ENCODE measurements around the gene PRKCE. TPM values are rescaled to one million over a fixed set of nuclear protein-coding genes. Genes with fewer than 3 reads are reported as not detected.

The PRKCE gene
- total RNA-seq, 2 donors from 2014 or later, result 7.2 to 25.4 TPM

- H3K4me1 ChIP-seq (replicated peaks), result no peaks in the 10 kb centered on the region
- H3K27ac ChIP-seq, result no peak overlapping the region
- DNase-seq (ENCODE audit: low spot score), result no peak
- H3K4me3 ChIP-seq, result no peak overlapping the region
- H3K9me3 ChIP-seq, result no peaks in the 10 kb centered on the region
- no peaks in the 10 kb centered on the region for H3K27me3 ChIP-seq (replicated peaks; ENCODE audit: insufficient read depth)
- intact Hi-C loops (cut with DNase I), result loop anchor here (5.0 kb wide), 1 partner anchor 48 kb away; the partner anchor contains the start of gene PRKCE
- no peaks in the 10 kb centered on the region for H3K36me3 ChIP-seq
- TF ChIP-seq POLR2A (IDR thresholded peaks at IDR 0.05), result no peak
- TF ChIP-seq POLR2AphosphoS5 (IDR thresholded peaks at IDR 0.05), result no peak
- no peak for TF ChIP-seq CTCF (IDR thresholded peaks at IDR 0.05)
- WGBS, result 87% methylated on average over 10 of the region's 10 CpGs
These were observed 49.0 kb downstream of the PRKCE start for GRCh38 chr2:45700407-45701013.

GRCh38 chr2:45705233-45705632, 53.8 kb downstream of the PRKCE start:
- H3K4me1 ChIP-seq (replicated peaks), result no peaks in the 10 kb centered on the region
- 64% methylated on average over 5 of the region's 5 CpGs for WGBS
- DNase-seq (ENCODE audit: low spot score), result no peak
- no peaks in the 10 kb centered on the region for H3K36me3 ChIP-seq
- H3K4me3 ChIP-seq, result no peak overlapping the region
- intact Hi-C loops (cut with DNase I), result no loop called here
- H3K27ac ChIP-seq, result no peak overlapping the region
- TF ChIP-seq POLR2AphosphoS5 (IDR thresholded peaks at IDR 0.05) (no peak), CTCF (IDR thresholded peaks at IDR 0.05) (no peak), POLR2A (IDR thresholded peaks at IDR 0.05) (no peak)
- H3K27me3 ChIP-seq (replicated peaks; ENCODE audit: insufficient read depth), result no peaks in the 10 kb centered on the region
- no peaks in the 10 kb centered on the region for H3K9me3 ChIP-seq

GRCh38 chr2:45706033-45706432, 54.6 kb downstream of the PRKCE start:
- Histone ChIP-seq H3K36me3 (no peaks in the 10 kb centered on the region), H3K4me3 (no peak overlapping the region), H3K4me1 (replicated peaks) (no peaks in the 10 kb centered on the region), H3K27ac (no peak overlapping the region), H3K27me3 (replicated peaks; ENCODE audit: insufficient read depth) (no peaks in the 10 kb centered on the region), H3K9me3 (no peaks in the 10 kb centered on the region)
- TF ChIP-seq POLR2AphosphoS5 (IDR thresholded peaks at IDR 0.05), result no peak
- TF ChIP-seq POLR2A (IDR thresholded peaks at IDR 0.05), result no peak
- no peak for TF ChIP-seq CTCF (IDR thresholded peaks at IDR 0.05)
- intact Hi-C loops (cut with DNase I), result no loop called here
- no peak for DNase-seq (ENCODE audit: low spot score)

GRCh38 chr2:45707006-45707405, 55.5 kb downstream of the PRKCE start:
- TF ChIP-seq POLR2AphosphoS5 (IDR thresholded peaks at IDR 0.05), result no peak
- TF ChIP-seq CTCF (IDR thresholded peaks at IDR 0.05), result no peak
- no peak for TF ChIP-seq POLR2A (IDR thresholded peaks at IDR 0.05)
- intact Hi-C loops (cut with DNase I), result no loop called here
- Histone ChIP-seq H3K4me1 (replicated peaks) (no peaks in the 10 kb centered on the region), H3K36me3 (no peaks in the 10 kb centered on the region), H3K4me3 (no peak overlapping the region), H3K27me3 (replicated peaks; ENCODE audit: insufficient read depth) (no peaks in the 10 kb centered on the region), H3K9me3 (no peaks in the 10 kb centered on the region), H3K27ac (no peak overlapping the region)
- DNase-seq (ENCODE audit: low spot score), result no peak
- 94% methylated on average over 3 of the region's 3 CpGs for WGBS

- intact Hi-C loops (cut with DNase I), result no loop called here
- DNase-seq (ENCODE audit: low spot score), result no peak
- TF ChIP-seq CTCF (IDR thresholded peaks at IDR 0.05) (no peak), POLR2AphosphoS5 (IDR thresholded peaks at IDR 0.05) (no peak), POLR2A (IDR thresholded peaks at IDR 0.05) (no peak)
These were observed 56.2 kb downstream of the PRKCE start for GRCh38 chr2:45707661-45708060.

More at GRCh38 chr2:45707661-45708060, 56.2 kb downstream of the PRKCE start:
- WGBS, result 92% methylated on average over 6 of the region's 6 CpGs
- Histone ChIP-seq H3K27ac (no peak overlapping the region), H3K36me3 (no peaks in the 10 kb centered on the region), H3K4me1 (replicated peaks) (no peaks in the 10 kb centered on the region), H3K4me3 (no peak overlapping the region), H3K27me3 (replicated peaks; ENCODE audit: insufficient read depth) (no peaks in the 10 kb centered on the region), H3K9me3 (no peaks in the 10 kb centered on the region)
